ENCODE data around the gene TXNDC2.

TXNDC2 gene

DNA sequence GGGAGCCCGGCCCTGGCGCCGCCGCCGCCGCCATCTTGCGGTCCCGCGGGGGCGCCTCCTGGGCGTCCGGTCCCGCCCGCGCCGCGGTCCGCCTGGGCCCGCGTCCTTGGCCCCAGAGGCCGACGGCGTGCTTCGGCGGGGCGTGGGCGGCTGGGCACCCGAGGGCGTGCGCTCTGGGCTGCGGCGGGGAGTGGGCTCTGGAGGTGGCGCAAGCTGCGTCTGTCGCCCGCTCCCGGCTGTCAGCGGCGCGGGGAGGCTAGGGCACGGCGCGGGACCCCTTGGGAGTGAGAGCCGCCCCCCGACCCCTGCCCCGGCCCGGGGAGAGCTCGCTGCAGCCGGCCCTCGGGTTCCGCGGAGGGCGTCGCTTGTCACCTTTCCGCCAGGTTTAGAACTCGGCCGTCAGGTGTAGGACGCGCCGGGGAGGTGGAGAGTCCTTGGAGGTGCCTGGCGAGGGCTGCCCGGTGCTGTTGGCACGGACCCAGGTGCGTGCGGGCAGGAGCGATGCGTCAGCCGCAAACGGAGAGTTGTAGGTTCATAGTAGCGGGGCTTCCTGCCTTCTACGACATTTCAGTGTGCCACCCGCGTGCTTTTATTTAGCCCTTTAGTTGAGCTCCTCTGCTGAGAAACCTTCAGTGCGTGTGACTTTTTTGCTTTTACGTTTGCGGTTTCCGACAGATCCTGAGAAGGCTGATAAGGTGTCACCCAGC is 29.0 kb downstream of the TXNDC2 start:
- peak; percentile 83 for DNase-seq

DNA sequence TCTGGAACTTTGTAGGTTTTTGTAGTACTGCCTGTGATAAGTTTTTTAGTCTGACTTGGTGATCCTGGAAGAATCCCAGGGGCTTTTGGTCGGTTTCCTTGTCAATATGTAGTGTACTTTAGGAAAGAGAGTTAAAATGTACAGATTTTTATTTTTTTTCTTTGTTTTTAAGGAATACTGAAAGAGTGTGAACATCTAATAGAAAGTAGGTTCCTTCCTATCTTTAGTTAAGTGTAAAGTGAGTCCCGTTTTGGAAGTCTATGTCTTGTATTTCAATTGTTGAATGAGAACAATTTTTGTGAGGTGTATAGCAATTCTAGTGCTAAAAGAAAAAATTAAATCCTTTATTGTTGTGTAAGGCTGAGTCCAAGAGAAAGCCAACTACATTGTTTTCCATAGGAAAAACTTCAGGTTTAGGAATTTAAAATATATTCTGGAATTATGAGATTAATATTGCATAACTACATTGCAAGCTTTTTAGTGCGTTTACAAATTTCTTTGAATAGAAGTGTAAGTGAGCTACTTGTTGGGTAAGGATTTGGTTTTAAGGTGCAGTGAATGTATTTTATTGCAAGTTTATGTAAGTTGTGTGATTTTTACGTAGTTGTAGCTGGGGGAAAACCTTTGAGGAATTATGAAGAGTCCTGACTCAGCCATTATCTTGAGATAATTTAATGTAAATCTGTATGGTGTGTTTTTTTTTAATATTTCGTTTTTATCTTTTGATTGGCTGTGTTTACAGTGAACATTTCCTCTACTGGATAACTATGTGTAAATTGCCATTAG is 29.7 kb downstream of the TXNDC2 start:
- DNase-seq: no peak

DNA sequence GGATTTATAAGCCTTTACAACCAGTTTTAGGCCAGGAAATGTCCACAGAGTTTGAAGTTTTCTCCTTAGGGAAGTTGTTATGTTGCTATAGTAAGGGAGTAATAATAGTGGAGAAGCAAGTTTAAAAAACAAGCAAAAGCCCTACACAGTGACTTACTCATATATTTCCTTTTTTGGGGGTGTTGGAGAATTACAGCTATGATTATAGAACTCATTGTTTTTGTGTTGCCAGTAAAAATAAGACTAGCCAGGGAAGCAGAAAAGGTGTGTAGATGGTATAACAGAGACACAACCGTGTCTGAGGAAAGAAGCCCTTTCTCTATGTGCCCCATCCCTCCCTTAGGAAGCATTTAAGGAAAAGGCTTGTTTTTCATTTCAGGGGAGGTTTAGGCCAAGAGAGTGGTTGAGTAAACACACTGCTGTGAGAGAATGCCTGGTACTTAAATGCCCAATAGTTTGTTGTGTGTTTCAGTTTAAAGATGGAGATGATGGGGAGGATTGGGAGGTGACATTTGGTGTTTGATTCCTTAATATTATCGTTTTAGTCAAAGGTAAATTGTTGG is 30.4 kb downstream of the TXNDC2 start:
- DNase-seq: no peak

DNA sequence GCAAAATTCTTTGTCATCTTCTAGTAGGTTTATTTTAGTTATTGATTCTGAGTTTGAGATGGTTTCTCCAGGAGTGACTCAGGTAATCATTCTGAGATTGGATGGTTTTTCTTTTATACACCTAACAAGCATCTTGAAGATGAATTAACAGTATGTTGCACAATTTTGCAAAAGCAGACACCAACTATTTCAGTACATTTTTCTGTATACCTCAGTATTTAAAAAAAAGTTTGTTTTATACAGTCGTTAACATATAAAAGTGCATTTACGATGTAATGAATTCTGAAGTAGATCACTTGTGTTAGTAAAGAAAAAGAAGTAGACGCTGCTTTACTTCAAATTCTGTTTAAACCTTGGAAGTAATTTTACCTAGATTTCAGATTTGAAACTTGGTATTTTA is 31.0 kb downstream of the TXNDC2 start:
- DNase-seq: no peak

DNA sequence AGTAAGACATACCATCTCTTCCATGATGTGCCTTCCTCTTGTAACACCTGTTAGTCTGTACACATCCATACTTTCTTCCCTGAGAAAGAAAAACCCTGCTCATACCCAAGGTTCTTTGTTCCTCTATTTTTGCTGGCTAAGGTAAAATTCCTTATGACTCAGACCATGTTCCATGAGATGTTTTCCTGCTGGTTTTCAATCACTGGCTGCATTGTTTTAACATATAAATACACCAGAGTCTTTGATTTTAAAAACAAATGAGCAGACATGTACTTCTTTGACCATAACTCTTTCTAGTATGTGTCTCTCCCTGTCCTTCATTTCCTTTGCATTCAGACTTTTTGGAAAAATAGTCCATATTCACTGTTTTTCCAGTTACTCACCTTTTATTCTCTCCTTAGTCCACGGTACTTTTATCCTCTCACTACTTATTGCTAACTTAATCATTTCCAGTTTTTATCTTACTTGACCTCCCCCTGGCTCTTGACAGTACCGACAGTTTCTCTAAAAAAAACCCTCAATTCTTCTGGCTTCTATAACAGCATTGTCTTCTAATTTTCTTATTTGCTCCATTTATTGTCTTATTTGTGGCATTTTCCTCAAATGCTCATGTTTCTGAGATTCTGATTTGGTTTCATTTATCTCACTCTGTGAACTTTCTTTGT is 32.4 kb downstream of the TXNDC2 start:
- no peak for DNase-seq

DNA sequence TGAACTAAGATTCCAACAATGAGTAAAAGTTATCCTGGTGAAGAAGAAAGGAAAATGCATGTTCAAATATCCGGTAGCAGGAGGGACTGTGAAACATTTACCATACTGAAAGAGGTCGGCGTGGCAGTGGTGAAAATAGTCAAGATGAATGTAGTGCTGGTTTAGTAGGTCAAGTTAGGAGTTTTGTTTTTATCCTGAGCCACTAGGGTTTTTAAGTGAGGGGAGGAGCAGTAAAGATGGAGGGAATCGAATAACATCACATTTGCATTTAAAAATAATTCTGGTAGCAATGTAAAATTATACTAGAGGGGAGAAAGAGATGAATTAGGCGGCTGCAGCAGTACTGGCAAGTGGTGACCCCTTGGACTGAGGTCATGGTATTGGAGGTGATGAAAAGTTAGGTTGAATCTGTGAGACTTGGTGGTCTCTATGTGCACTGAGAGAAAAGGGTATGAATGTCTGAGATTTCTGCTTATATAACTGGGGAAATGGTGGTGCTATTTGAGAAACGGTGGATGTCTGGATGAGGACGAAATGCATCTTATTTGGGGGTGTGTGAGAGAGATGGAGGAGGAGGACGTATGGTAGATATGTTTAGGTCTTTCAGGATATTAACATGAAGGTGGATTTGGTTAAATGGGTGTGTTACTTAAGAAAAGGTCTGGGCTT is 33.9 kb downstream of the TXNDC2 start:
- DNase-seq: no peak

DNA sequence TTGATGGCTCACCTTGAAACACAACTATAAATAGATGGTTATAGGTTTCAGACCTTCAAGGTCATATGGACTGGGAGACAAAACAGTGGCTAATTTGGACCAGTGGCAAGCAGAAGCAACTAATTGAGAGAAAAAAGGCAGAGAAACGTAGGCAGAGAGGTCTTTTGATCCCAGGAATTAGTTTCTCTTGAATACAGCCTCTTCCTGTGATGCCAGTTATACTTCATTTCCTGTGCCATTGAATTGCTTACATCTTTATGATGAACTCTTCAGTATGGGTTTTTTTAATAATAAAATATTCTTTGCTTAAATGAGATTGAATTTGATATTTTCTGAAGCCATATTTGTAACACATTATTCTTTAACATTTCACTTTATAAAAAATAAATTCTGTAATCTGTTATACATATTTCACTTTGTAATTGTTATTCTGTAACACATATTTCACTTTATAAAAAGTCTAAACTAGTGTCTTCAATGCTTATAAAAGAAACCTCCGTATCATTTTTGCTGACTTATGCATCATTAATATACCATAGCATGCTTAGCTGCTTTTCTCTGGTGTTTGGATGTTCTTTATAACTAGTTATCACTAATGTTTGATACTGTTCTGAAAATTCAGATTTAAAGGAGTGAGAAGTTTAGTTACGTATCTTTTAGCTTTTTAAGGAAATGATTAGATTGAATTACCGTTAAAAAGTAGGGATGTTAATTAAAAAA is 37.0 kb downstream of the TXNDC2 start:
- no peak for DNase-seq

DNA sequence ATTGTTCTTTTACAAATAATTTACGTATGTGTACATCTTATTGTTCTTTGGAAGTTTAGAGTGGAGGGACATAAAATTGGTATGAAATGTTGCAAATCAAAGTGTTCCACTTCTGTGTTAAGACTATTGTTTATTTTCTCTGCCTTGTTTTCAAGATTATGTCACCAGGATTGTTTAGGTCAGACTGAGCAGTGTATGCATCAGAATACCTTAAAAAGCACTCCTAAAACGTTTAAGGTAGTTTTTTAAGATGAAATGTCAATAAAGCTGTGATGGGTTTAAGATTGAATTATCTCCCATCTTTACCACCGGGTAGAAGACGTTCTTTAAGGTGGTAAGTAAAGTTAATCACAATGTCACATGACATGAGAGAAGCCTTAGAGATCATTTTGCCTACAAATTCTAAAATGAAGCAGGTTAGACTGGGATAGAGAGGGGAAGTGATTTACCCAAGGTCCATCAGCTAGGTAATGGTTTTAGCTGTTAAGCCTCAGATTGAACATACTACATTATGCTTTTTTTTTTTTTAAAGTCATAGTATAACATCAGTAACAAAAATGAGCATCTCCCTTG is 38.7 kb downstream of the TXNDC2 start:
- DNase-seq: no peak

DNA sequence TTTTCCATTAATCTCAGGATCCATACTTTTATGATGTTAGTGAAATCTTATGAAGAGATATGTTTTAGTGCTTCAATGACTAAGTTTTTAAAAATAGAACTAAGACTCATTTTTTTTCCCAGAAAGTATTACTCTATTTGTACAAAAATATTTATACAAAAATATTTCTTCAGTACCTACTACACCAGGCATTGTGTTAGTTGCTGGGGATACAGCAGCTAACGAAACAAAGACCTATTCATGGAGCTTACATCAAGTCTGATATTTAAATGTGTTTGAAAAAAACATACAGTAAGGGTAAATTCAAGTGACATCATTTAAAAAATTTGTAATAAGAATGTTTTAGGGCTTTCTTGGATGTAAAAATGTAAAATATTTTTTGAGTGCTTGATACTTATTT is 39.6 kb downstream of the TXNDC2 start:
- no peak for DNase-seq

DNA sequence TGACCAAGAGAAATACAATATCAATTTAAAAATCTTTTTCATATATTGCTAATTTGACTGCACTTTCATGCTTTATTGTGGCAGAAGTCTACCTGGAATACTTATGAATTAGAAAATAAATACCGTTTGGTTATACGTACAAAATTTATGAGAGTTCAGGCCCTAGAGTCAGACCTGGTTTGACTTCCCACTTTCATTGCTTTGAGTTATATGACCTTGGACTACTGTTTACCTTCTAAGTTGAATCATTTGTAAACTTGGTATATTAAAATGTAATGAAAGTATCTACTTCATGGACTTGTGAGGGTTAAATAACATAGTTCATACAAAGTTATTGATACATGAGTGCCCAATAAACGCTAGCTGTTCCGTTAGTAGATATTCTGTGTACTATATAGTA is 40.0 kb downstream of the TXNDC2 start:
- no peak for DNase-seq

DNA sequence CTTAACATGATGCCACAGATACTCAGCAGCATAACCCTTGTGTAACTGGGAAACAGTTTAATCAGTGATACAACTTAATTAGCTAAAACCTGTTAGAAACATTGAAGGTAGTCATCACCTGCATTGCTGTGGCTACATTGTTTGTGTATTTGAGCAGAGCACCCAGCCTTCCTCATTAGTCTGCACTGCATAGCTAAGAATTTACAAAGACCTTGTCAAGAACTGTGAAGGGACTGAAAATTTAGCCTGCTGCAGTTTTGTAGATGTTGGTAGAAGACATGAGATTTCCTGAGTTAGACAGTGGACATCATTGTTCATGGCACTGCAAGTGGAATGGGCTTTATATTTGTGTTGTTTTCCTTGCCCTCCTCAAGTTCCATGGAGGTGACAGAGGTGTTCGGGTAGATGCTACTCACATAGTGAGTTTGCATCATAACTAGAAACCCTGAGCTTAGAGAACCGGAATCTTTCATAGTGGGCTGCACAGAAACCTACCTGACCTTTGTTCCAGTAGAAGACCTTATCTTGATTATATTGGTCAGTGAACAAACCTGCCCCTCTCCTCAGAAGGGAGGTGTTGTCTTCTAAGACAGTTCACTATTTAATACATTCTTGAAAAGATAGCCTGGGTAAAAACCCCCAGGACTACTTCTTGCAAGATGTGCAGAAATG is 40.6 kb downstream of the TXNDC2 start:
- DNase-seq: no peak

DNA sequence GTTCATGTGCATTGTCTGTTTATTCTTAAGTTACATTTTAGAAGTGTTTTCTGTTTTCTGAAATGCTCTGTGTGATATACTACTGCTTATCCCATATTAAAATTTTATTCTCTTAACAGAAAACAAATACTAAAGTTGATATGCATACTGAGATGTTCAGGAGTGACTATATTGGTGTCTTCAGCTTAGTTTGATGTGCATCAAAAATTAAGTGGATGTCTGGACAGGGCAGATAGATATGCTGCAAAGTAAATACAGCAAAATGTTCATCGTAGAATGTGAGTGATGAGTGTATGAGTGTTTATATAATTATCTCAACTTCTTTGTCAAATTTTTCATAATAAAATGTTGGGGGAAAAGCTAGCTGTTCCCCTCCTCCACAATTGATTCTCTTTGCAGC is 41.2 kb downstream of the TXNDC2 start:
- no peak for DNase-seq

DNA sequence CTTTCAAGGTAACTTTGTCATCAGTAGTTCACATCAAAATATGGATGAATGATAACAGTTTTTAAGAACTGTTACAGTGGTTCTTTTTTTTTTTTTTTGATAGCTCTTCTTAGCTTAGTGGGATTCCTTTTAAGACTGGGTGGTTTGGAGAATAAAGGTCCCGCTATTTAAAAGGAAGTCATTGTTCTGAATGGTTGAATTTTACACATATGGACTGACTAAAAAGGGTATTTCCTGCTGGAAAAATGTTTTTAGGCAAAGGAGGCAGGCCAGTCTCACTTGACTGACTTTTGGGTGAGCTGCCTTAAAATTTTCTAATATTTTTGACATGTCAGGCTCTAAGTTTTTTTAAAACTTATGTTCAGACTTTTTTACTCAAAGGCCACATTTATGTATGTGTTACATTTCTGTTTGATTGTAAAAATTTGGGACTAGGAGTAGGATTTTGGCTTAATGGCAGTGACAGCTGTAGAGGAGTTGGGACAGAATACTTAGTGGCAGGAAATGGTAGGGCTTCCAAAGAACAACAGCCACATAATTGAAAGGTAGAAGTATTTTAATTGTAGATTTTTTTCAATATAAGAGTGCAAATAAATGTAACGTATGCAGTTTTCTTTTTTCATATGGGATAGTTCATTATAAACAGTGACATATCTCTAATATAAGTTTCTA is 41.8 kb downstream of the TXNDC2 start:
- DNase-seq: no peak

DNA sequence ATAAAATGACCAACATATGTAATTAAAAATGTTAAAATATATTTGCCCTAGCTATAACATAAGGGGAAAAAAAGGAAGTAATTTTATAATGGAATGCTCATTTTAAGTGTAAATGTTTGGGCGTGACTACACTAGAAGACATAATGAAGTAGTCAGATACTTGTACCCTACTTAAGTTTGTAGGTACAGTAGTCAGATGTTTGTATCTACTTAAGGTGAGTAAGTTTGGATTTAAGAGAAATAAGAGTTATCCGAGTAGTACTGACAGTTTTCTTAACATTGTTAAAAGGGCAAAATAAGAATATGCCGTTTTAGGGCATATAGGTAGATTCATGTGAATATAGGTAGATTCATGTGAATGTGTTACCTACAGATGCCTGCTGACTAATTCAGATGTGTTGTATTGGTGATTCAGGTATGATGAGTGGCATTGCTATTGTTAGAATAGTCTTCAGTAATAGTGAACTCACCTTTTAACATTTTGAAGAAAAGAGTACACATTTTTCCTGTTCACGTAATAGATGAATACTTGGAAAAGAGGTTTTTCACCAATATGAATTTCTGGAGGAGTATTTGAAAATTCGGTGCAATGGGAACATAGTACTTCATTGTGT is 43.0 kb downstream of the TXNDC2 start:
- DNase-seq: no peak

DNA sequence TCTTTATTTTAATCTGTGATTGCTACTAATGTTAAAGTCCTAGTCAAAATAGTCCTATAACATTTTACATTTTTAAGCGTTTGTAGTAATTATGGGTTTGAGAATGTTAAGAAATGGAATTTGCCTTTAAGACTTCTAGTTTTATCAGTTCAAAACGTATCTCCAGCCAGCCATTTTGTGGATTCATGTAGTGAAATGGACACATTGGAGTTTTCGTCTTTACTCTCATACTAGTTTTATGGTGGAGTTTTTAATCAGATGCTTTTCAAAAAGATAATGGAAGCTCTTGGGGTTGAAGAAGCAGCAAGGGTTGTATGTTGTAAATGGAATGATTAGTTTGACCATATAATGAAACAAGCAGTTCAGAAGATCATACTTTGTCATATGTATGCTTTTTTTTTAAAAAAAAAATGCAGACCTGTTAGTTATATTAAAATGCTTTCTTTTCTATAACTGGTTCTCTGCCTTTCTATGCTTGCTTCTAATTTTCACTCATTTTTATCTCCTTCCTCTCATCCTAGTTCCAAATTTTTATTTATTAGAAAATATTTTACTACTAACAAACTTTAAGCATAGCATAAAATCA is 44.6 kb downstream of the TXNDC2 start:
- DNase-seq: no peak

DNA sequence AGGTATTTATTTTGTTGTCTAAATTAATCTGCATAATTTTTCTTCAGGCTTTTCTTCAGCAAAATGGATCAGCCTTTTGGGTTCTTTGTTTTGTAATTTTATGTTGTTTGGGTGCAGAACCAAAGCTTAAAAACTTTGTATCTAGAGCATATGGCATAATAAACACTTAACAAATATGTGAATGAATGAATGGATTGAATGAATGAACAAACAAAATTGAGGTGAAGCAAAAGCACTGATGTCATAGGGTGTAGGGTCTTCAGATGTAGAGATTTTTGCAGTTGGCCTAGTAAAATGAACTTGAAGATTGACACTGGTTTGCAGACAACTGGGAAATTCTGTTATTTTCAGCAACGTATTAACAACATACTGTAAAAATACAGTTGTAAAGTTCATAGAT is 45.4 kb downstream of the TXNDC2 start:
- no peak for DNase-seq

DNA sequence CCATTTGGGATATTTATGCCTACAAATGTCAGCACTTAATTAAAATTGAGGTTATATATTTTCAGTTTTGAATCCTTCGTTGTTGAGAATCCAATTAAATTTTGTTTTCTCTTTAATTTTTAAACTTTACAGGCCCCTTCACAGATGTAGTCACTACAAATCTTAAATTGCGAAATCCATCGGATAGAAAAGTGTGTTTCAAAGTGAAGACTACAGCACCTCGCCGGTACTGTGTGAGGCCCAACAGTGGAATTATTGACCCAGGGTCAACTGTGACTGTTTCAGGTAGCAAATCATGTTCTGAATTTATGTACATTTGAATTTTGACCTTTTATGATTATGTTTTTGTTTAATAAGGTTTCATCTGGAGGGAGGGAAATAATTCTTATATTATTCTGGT is 45.9 kb downstream of the TXNDC2 start:
- DNase-seq: no peak

DNA sequence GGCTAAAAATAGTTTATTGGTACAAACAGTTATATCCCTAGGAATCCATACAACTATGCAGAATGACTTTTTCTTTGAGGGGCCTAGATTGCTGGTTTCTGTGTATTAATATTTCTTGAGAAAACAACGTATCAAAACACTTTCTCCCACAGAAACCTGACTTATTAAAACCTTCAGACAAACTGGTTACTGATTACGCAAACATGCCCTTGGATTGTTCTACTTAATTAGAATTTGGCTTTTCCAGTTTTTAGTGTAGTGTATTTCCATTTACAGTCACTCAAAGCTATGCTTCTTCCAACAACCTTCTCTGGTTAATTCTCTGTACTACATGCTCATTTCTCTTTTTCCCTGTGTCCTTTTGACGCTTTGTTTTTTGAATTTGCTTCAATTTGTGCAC is 48.1 kb downstream of the TXNDC2 start:
- DNase-seq: no peak

DNA sequence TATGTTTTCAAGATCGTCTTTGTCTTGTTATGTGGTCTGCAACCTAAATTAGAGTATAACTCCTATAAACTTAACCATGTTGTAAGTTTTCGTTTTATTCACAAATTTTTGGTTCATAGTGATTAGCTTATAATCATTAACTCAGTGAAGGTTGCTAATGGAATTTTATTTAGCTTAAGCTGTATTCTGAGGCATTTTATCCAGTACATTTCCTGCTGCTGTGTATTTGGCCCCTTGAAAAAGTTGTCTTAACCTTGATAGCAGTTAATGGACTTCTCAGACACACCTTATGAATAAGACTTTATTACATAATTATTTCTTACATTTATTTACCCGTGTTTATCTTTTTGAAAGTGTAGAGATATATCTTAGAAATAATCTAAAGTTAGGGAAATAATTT is 48.5 kb downstream of the TXNDC2 start:
- DNase-seq: no peak
